ENCODE data around the gene PLPPR3. TPM values are rescaled to one million over a fixed set of nuclear protein-coding genes. Genes with fewer than 3 reads are reported as not detected.
A peak's percentile ranks its signal among the peaks of the same experiment; 100 is the strongest.

PLPPR3 gene
- total RNA-seq, 2 donors from 2014 or later: 110 to 111 TPM

DNA sequence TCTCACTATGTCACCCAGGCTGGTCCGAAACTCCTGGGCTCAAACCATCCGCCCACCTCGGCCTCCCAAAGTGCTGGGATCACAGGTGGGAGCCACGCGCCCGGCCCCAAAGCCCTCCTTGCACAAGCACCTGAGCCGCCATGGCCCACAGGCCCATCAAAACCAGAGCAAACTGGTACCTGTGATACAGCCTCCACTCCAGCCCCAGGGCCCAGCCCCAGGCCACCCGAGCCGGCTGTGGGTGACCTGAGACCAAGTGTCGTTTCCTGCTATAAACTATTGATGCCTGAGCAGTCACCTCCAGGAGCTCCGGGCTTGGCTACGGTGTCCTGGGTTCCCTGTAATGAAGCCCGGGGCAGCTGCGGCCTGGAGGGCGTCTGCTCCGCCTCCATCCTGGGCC lies 34.2 kb downstream of the PLPPR3 start:
- H3K27ac Mint-ChIP-seq: no peak overlapping the region
- H3K9me3 ChIP-seq (ENCODE audit: control insufficient read depth, low read length): no peaks in the 10 kb centered on the region
- peaks cover 3% of the 10 kb centered on the region for H3K9me3 Mint-ChIP-seq
- no peak overlapping the region for H3K4me3 ChIP-seq (ENCODE audit: low read length)
- H3K27me3 ChIP-seq (ENCODE audit: control insufficient read depth, insufficient read depth, low read length, poor library complexity, severe bottlenecking): no peaks in the 10 kb centered on the region
- TF ChIP-seq, protein P1, sequence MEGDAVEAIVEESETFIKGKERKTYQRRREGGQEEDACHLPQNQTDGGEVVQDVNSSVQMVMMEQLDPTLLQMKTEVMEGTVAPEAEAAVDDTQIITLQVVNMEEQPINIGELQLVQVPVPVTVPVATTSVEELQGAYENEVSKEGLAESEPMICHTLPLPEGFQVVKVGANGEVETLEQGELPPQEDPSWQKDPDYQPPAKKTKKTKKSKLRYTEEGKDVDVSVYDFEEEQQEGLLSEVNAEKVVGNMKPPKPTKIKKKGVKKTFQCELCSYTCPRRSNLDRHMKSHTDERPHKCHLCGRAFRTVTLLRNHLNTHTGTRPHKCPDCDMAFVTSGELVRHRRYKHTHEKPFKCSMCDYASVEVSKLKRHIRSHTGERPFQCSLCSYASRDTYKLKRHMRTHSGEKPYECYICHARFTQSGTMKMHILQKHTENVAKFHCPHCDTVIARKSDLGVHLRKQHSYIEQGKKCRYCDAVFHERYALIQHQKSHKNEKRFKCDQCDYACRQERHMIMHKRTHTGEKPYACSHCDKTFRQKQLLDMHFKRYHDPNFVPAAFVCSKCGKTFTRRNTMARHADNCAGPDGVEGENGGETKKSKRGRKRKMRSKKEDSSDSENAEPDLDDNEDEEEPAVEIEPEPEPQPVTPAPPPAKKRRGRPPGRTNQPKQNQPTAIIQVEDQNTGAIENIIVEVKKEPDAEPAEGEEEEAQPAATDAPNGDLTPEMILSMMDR (conservative IDR thresholded peaks at IDR 0.05): no peak
- H3K4me1 ChIP-seq (ENCODE audit: control insufficient read depth, insufficient read depth, low read length): peaks cover 4% of the 10 kb centered on the region
- H3K9ac ChIP-seq (ENCODE audit: extremely low read depth, low read length, poor library complexity, severe bottlenecking): no peak overlapping the region
- H3K36me3 ChIP-seq (ENCODE audit: control insufficient read depth, insufficient read depth, low read length): peaks cover 4% of the 10 kb centered on the region
- H3K4me1 Mint-ChIP-seq: peaks cover 25% of the 10 kb centered on the region
- no peak overlapping the region for H3K4me3 Mint-ChIP-seq
- WGBS, 2 experiments (ENCODE audit: insufficient coverage in 1 of 2, insufficient read length in 1 of 2): 92 to 94% methylated on average over 16 of the region's 16 CpGs
- no peak for DNase-seq
- no peaks in the 10 kb centered on the region for H3K27me3 Mint-ChIP-seq (ENCODE audit: insufficient read depth)
- no peak overlapping the region for H3K27ac ChIP-seq (ENCODE audit: low read depth, low read length)
- peaks cover 8% of the 10 kb centered on the region for H3K36me3 Mint-ChIP-seq (ENCODE audit: low read depth)

DNA sequence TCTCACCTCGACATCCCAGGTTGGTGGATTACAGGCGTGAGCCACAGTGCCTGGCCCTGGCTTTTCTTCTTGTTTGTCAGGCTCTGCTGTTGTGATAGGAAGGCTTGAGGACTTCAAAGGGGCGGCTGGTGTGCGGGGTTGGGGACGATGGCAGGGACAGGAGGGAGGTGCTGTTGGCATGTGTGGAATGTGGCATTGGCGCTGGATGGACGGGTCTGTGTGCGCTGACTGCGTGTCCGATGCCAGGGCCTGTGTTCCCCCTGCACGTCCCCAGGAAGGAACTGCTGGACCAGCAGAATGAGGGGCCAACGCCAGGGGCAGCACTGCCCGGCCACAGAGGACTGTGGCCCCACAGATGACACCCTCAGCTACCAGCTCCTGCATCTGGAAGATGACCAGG lies 37.2 kb downstream of the PLPPR3 start:
- Histone ChIP-seq H3K9me3 (ENCODE audit: control insufficient read depth, low read length) (no peaks in the 10 kb centered on the region), H3K36me3 (ENCODE audit: control insufficient read depth, insufficient read depth, low read length) (peaks cover 4% of the 10 kb centered on the region), H3K27ac (ENCODE audit: low read depth, low read length) (no peak overlapping the region), H3K4me1 (ENCODE audit: control insufficient read depth, insufficient read depth, low read length) (peaks cover 4% of the 10 kb centered on the region), H3K27me3 (ENCODE audit: control insufficient read depth, insufficient read depth, low read length, poor library complexity, severe bottlenecking) (no peaks in the 10 kb centered on the region), H3K4me3 (ENCODE audit: low read length) (peak overlapping the region; percentile 81), H3K9ac (ENCODE audit: extremely low read depth, low read length, poor library complexity, severe bottlenecking) (peak overlapping the region; percentile 20)
- TF ChIP-seq, protein P1 (conservative IDR thresholded peaks at IDR 0.05): no peak
- no peak for DNase-seq
- 95% methylated on average over 13 of the region's 13 CpGs for WGBS, 2 experiments (ENCODE audit: insufficient coverage in 1 of 2, insufficient read length in 1 of 2)
- no peaks in the 10 kb centered on the region for H3K27me3 Mint-ChIP-seq (ENCODE audit: insufficient read depth)
- peaks cover 3% of the 10 kb centered on the region for H3K9me3 Mint-ChIP-seq
- peaks cover 10% of the 10 kb centered on the region for H3K36me3 Mint-ChIP-seq (ENCODE audit: low read depth)
- peaks cover 22% of the 10 kb centered on the region for H3K4me1 Mint-ChIP-seq
- peak overlapping the region; percentile 72 for H3K27ac Mint-ChIP-seq
- peak overlapping the region; percentile 58 for H3K4me3 Mint-ChIP-seq

- peak overlapping the region; percentile 99 for H3K27ac Mint-ChIP-seq
- Histone ChIP-seq H3K9me3 (ENCODE audit: control insufficient read depth, low read length) (no peaks in the 10 kb centered on the region), H3K27ac (ENCODE audit: low read depth, low read length) (peak overlapping the region; percentile 72), H3K4me1 (ENCODE audit: control insufficient read depth, insufficient read depth, low read length) (no peaks in the 10 kb centered on the region), H3K36me3 (ENCODE audit: control insufficient read depth, insufficient read depth, low read length) (peaks cover 4% of the 10 kb centered on the region), H3K4me3 (ENCODE audit: low read length) (peak overlapping the region; percentile 81), H3K27me3 (ENCODE audit: control insufficient read depth, insufficient read depth, low read length, poor library complexity, severe bottlenecking) (no peaks in the 10 kb centered on the region), H3K9ac (ENCODE audit: extremely low read depth, low read length, poor library complexity, severe bottlenecking) (peak overlapping the region; percentile 98)
- no peak for DNase-seq
- no peaks in the 10 kb centered on the region for H3K27me3 Mint-ChIP-seq (ENCODE audit: insufficient read depth)
- H3K4me1 Mint-ChIP-seq: peaks cover 14% of the 10 kb centered on the region
- peaks cover 3% of the 10 kb centered on the region for H3K9me3 Mint-ChIP-seq
- TF ChIP-seq, protein P1 (conservative IDR thresholded peaks at IDR 0.05): no peak
- H3K36me3 Mint-ChIP-seq (ENCODE audit: low read depth): peaks cover 17% of the 10 kb centered on the region
- WGBS, 2 experiments (ENCODE audit: insufficient coverage in 1 of 2, insufficient read length in 1 of 2): 66 to 75% methylated on average over 24 to 30 of the region's 30 CpGs
- peak overlapping the region; percentile 58 for H3K4me3 Mint-ChIP-seq
Measured at GRCh38 chr19:782878-783668, 38.7 kb downstream of the PLPPR3 start.
